RCC 7860 (cell line): ENCODE data around the gene NSUN5.
"Not testable (repeated sequence)": the region's sequence is repeated elsewhere in the genome, so short reads cannot be mapped to it uniquely, and the experiment has no call there.

Source experiments
- DNase-seq: peaks from one replicate; pipeline ENCODE4 v3.0.0-alpha.2; 2015; ENCODE audit warnings: low spot score
- FAIRE-seq: peaks from 2 replicates; lab custom pipeline; 2012; peaks lifted over from hg19 to GRCh38; lab: Jason Lieb, UNC

The NSUN5 gene

GRCh38 chr7:73327922-73328321 lies 19.3 kb upstream of the NSUN5 start, which contains the start of the genes FKBP6 and TRIM50:
TSS of gene FKBP6 (plus strand) at chr7:73328161. CDS start at chr7:73328429, 268 bp downstream.
TSS of gene TRIM50 (minus strand) at chr7:73328082. CDS start at chr7:73324787, 3,295 bp downstream.
- DNase-seq, FAIRE-seq: not testable (repeated sequence)

GRCh38 chr7:73327449-73327848 lies 18.8 kb upstream of the NSUN5 start:
- FAIRE-seq, DNase-seq: not testable (repeated sequence)

GRCh38 chr7:73325424-73325823 lies 16.8 kb upstream of the NSUN5 start:
- not testable (repeated sequence) for DNase-seq, FAIRE-seq

GRCh38 chr7:73324081-73324845 lies 15.6 kb upstream of the NSUN5 start:
- peak; percentile 44 for DNase-seq
- not testable (repeated sequence) for FAIRE-seq

- FAIRE-seq = not testable (repeated sequence)
Observed at GRCh38 chr7:73323434-73324080, 14.9 kb upstream of the NSUN5 start.

GRCh38 chr7:73320009-73320408 lies 11.4 kb upstream of the NSUN5 start:
- not testable (repeated sequence) for FAIRE-seq, DNase-seq

More at GRCh38 chr7:73323434-73324080, 14.9 kb upstream of the NSUN5 start:
- DNase-seq = not testable (repeated sequence)

GRCh38 chr7:73319541-73319940 lies 10.9 kb upstream of the NSUN5 start:
- not testable (repeated sequence) for FAIRE-seq, DNase-seq

- DNase-seq, FAIRE-seq: not testable (repeated sequence)
Observed at GRCh38 chr7:73318656-73319204, 10.1 kb upstream of the NSUN5 start.

- FAIRE-seq (no peak), DNase-seq (no peak)
Observed at GRCh38 chr7:73316521-73316920, 7.9 kb upstream of the NSUN5 start.

GRCh38 chr7:73314271-73314670 lies 5.6 kb upstream of the NSUN5 start:
- DNase-seq = no peak
- FAIRE-seq = no peak

GRCh38 chr7:73313521-73313906 lies 4.9 kb upstream of the NSUN5 start:
- DNase-seq (no peak), FAIRE-seq (no peak)

- no peak for DNase-seq
- no peak for FAIRE-seq
Observed at GRCh38 chr7:73312831-73313520, 4.3 kb upstream of the NSUN5 start.

GRCh38 chr7:73311421-73311820 lies 2.8 kb upstream of the NSUN5 start:
- not testable (repeated sequence) for FAIRE-seq, DNase-seq

GRCh38 chr7:73308074-73308664 lies 457 bp downstream of the NSUN5 start:
- no peak for FAIRE-seq

GRCh38 chr7:73307436-73307835 lies 1.2 kb downstream of the NSUN5 start:
- FAIRE-seq (no peak), DNase-seq (no peak)

More at GRCh38 chr7:73308074-73308664, 457 bp downstream of the NSUN5 start:
- no peak for DNase-seq

- DNase-seq = not testable (repeated sequence)
Observed at GRCh38 chr7:73304612-73305387, 3.8 kb downstream of the NSUN5 start.

GRCh38 chr7:73304071-73304470 lies 4.6 kb downstream of the NSUN5 start:
- DNase-seq = no peak
- no peak for FAIRE-seq

More at GRCh38 chr7:73304612-73305387, 3.8 kb downstream of the NSUN5 start:
- FAIRE-seq = not testable (repeated sequence)

- DNase-seq (no peak), FAIRE-seq (no peak)
Observed at GRCh38 chr7:73303546-73303945, 5.1 kb downstream of the NSUN5 start.

- FAIRE-seq, DNase-seq: not testable (repeated sequence)
Observed at GRCh38 chr7:73302846-73303245, 5.8 kb downstream of the NSUN5 start.
